NT2/D1 (cell line): ENCODE measurements around the gene COLEC12.

Source experiments
- DNase-seq: peaks from one replicate; pipeline ENCODE4 v3.0.0-alpha.2; 2011; ENCODE audit warnings: low read depth, low spot score
- H3K27me3 ChIP-seq: 2 replicates; pipeline ENCODE4 v1.6.0; 2011; ENCODE audit warnings: mild to moderate bottlenecking; ENCODE audit not compliant: insufficient read length, insufficient read depth
- H3K36me3 ChIP-seq: 2 replicates; pipeline ENCODE4 v1.6.1; 2011; ENCODE audit warnings: mild to moderate bottlenecking, low read length, mixed read lengths; ENCODE audit not compliant: insufficient read depth, insufficient read length
- H3K4me1 ChIP-seq: 2 replicates; pipeline ENCODE4 v1.5.1; 2011; ENCODE audit not compliant: insufficient read depth, insufficient read length
- H3K4me3 ChIP-seq: 2 replicates; pipeline ENCODE4 v1.5.1; 2011; ENCODE audit warnings: low read depth; ENCODE audit not compliant: insufficient read length
- H3K9ac ChIP-seq: 2 replicates; pipeline ENCODE4 v1.6.0; 2011; ENCODE audit warnings: low read depth; ENCODE audit not compliant: insufficient read length
- H3K9me3 ChIP-seq: 2 replicates; pipeline ENCODE4 v1.5.1; 2011; ENCODE audit warnings: mild to moderate bottlenecking, low read length; ENCODE audit not compliant: insufficient read depth
- SUZ12 ChIP-seq: IDR thresholded peaks from 2 replicates; pipeline ENCODE4 v1.6.1; 2011; ENCODE audit not compliant: insufficient read length, insufficient read depth; ENCODE audit errors: extremely low read depth
- YY1 ChIP-seq: IDR thresholded peaks from 2 replicates; pipeline ENCODE4 v1.6.1; 2011; ENCODE audit not compliant: insufficient read length, insufficient read depth
- ZNF274 ChIP-seq: IDR thresholded peaks from 2 replicates; pipeline ENCODE4 v1.6.1; 2011; ENCODE audit warnings: mild to moderate bottlenecking, low read depth, low read length

COLEC12 gene

DNA sequence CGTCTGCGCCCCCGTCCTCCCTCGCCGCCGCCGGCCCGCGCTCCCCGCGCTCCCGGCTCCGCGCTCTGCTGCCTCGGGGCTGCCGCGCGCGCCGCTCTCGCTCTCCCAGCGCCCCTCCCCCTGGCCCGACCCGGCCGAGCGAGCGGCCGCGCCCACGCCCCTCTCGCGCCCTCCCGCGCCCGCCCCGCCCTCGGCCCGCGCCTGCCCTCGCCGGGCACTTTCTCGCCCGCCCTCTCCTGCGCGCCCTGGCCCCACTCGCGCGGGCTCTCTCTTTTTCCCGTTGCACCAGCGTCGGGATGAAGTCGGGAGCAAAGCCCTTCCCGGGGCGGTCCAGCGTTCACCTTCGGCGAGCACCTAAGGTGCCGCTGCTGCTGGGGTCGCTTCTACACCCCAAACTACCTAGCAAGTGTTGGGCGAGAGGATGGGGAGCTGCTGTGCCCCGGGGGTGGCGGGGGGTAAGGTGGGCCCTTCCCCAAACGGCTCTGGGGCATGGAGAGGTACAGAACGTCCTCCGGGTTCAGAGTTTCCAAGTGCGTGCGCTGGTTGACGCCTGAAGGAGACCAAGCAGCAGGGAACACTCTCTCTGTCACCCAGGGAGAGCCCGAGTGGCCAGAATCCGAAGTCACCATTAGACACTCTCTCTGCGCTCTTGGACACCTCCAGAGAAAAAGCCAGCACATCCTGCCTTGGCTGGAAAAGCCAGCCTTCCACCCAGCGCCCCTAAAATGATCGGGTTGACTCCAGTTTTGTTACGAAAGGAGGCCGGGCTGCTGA is at the start of gene COLEC12:
Gene COLEC12 (minus strand): TSS at position 70 of the 774 bp plus-strand sequence. CDS start 187 bp downstream, outside the sequence.
- no peaks in the 10 kb centered on the region for H3K36me3 ChIP-seq
- peaks cover 50% of the 10 kb centered on the region for H3K27me3 ChIP-seq
- DNase-seq: no peak
- H3K4me1 ChIP-seq: no peaks in the 10 kb centered on the region
- no peaks in the 10 kb centered on the region for H3K9me3 ChIP-seq
- H3K9ac ChIP-seq: peak within 1 kb of the TSS; percentile 61
- H3K4me3 ChIP-seq: peak within 1 kb of the TSS; percentile 56
- TF ChIP-seq YY1 (no peak), SUZ12 (no peak), ZNF274 (no peak)

DNA sequence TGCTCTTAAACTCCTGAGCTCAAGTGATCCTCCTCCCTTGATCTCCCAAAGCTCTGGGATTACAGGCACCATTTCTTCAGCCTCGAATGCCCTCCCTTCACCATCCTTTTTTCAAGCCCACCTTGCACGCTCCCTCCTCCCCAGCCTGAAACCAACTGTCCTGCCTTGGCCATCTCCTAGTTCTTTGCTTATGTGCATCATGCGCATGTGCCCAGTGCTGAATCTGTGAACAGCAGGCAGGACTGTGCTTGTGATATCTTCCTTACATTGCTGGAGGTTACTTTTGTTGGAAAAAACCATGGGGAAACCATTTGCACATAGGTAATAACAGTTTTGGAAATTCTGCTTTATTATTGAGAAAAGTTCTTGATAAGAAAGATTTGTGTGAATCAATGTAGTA is 49.5 kb upstream of the COLEC12 start:
- Histone ChIP-seq H3K27me3 (no peaks in the 10 kb centered on the region), H3K9me3 (peaks cover 7% of the 10 kb centered on the region), H3K36me3 (no peaks in the 10 kb centered on the region), H3K9ac (no peak overlapping the region), H3K4me3 (no peak overlapping the region), H3K4me1 (no peaks in the 10 kb centered on the region)
- DNase-seq: no peak
- TF ChIP-seq ZNF274: no peak
- TF ChIP-seq YY1: no peak
- TF ChIP-seq SUZ12: no peak

DNA sequence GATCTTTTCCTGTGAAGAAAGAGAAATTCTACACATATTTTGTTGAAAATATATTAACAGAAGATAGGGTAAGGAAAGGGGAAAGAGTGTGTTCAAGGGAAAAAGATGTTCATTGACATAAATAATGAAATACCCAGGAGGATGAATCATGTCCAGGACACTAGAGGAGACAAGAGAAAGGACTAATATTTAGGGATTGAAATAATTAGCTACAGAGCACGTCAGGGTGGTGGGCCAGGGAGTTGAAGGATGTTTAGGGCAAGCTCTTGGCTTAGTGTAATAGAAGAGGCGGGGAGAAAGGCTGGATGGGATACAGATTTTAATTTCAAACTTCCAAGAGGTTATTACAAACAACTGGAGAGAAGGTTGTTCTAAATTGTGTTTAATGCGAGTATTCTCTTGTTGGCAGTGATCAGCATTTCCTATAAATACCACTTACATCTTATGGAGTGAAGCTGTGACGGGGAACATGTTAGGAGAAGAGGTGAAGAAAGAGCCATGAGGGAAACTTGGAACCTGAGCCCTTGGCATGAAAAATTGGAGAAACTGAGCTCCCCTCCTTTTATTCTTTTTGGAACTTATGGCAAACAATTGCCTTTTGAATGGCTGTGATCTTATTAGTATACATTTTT is 43.1 kb upstream of the COLEC12 start:
- DNase-seq: no peak
- peaks cover 5% of the 10 kb centered on the region; the same call in 1 of the 2 replicates for H3K9me3 ChIP-seq
- no peak overlapping the region for H3K9ac ChIP-seq
- no peaks in the 10 kb centered on the region for H3K27me3 ChIP-seq
- no peak for TF ChIP-seq ZNF274
- no peak for TF ChIP-seq SUZ12
- no peak for TF ChIP-seq YY1
- H3K36me3 ChIP-seq: no peaks in the 10 kb centered on the region
- no peak overlapping the region for H3K4me3 ChIP-seq
- peaks cover 2% of the 10 kb centered on the region for H3K4me1 ChIP-seq

DNA sequence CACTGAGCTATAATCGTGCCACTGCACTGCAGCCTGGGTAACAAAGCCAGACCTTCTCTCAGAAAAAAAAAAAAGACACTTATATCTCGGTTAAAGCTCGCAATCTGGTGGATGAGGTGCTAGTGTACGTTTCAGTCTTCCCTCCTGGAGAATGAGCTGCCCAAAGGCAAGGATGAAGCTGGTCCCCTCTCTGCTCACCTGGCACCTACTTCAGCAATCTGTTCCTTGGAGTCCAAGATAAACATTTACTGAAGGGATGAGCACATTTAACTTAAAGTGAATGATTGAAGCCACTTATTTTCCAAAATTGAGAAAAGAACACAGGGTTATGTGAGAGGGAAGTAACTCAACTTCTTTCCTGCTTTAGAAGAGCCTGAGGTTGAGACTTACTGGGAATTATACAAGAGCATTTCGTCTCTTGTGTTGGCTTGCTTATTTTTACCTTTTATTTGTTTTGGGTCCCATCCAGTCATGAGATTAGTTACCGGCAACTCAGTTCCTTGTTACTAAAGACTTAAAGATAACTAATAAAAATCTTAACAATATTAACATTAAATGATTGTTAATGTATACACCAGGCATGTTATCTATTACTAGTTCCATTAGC is 33.6 kb upstream of the COLEC12 start:
- H3K9ac ChIP-seq: no peak overlapping the region
- no peaks in the 10 kb centered on the region for H3K36me3 ChIP-seq
- no peaks in the 10 kb centered on the region for H3K4me1 ChIP-seq
- no peak for DNase-seq
- no peaks in the 10 kb centered on the region; the same call in 1 of the 2 replicates for H3K9me3 ChIP-seq
- TF ChIP-seq SUZ12 (no peak), ZNF274 (no peak), YY1 (no peak)
- no peaks in the 10 kb centered on the region for H3K27me3 ChIP-seq
- H3K4me3 ChIP-seq: no peak overlapping the region

DNA sequence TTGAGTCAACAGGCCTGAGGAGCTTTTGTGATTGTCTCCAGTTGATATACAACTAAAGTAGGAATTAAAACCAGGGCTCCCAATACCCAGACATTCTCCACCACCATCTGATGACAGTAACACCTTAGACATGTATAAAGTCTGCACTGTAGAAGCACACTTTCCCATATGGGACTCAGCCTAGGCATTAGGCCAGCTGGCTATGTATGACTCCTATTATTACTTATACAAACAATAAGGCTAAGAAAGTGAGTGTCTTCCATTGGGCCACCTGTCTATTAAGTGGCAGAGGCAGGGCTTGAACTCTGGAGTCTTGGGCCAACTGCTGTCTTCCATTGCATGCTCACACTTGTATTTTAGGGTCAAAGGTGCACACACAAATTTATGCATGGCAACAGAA is 32.1 kb upstream of the COLEC12 start:
- no peak for TF ChIP-seq ZNF274
- no peak for TF ChIP-seq SUZ12
- DNase-seq: no peak

DNA sequence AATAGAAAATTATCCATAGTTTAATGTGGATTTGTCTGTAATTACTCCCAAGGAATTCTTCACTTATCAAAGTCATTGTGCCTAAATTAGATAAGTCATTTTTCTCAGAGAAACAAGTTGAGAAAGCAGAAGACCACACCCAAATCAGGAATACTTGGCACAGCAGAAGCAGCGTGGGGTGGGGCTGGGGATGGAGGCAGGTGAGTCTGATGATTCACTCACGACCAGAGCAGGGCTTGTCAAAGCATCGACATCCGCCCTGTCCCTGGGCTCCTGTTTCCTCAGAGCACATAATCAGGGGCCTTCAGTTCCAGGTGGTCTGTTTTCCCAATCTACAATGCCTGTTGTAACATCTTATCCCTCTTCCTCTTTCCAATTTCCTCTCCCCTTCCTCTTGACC is 31.5 kb upstream of the COLEC12 start:
- no peak for TF ChIP-seq ZNF274
- no peak for TF ChIP-seq SUZ12
- TF ChIP-seq YY1: no peak
- Histone ChIP-seq H3K4me3 (no peak overlapping the region), H3K36me3 (no peaks in the 10 kb centered on the region)

More for the DNA sequence above, 32.1 kb upstream of the COLEC12 start:
- Histone ChIP-seq H3K9me3 (no peaks in the 10 kb centered on the region; the same call in 1 of the 2 replicates), H3K27me3 (no peaks in the 10 kb centered on the region), H3K4me3 (no peak overlapping the region), H3K9ac (no peak overlapping the region), H3K4me1 (no peaks in the 10 kb centered on the region), H3K36me3 (no peaks in the 10 kb centered on the region)

DNA sequence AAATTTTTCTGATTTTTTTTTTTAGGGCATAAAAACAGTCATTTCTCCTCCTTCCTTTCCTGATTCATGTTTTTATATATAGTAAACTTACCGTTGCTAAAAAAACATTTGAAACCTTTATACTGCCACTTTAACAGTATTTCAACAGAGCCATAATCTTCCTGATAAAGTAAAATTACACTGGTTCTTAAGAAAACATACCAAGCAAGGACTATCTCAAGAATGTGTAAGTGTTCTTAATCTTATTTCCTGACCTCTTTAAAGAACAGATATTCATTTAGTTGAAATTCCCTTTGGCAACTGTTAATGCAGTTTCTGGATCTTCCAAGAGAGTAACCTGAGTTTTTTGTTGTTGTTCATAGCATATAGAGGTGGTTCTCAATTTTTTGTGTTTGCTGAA is 26.6 kb upstream of the COLEC12 start:
- Histone ChIP-seq H3K9me3 (no peaks in the 10 kb centered on the region), H3K4me1 (no peaks in the 10 kb centered on the region), H3K9ac (no peak overlapping the region), H3K27me3 (no peaks in the 10 kb centered on the region), H3K36me3 (no peaks in the 10 kb centered on the region), H3K4me3 (no peak overlapping the region)
- no peak for DNase-seq
- no peak for TF ChIP-seq YY1
- no peak for TF ChIP-seq SUZ12

More for the DNA sequence above, 31.5 kb upstream of the COLEC12 start:
- DNase-seq: no peak
- Histone ChIP-seq H3K9ac (no peak overlapping the region), H3K27me3 (no peaks in the 10 kb centered on the region), H3K4me1 (no peaks in the 10 kb centered on the region), H3K9me3 (no peaks in the 10 kb centered on the region; the same call in 1 of the 2 replicates)
